ENCODE data around the gene REXO1.

The REXO1 gene

GRCh38 chr19:1851654-1852580 is 3.6 kb upstream of the REXO1 start:
- Histone ChIP-seq H3K27ac (no peak overlapping the region), H3K4me1 (peaks cover 6% of the 10 kb centered on the region), H3K4me2 (ENCODE audit: low read length) (no peak overlapping the region), H3K9me3 (ENCODE audit: control insufficient read depth, low read length) (no peaks in the 10 kb centered on the region), H3K27me3 (ENCODE audit: control insufficient read depth, insufficient read depth, low read length) (no peaks in the 10 kb centered on the region), H3K79me2 (peaks cover 18% of the 10 kb centered on the region), H3K36me3 (ENCODE audit: control insufficient read depth, insufficient read depth, low read length) (no peaks in the 10 kb centered on the region), H3K9ac (no peak overlapping the region), H2AFZ (no peak overlapping the region), H3K4me3 (ENCODE audit: low read depth, low read length) (no peak overlapping the region)
- TF ChIP-seq CTCF (IDR thresholded peaks at IDR 0.05), result no peak

DNA sequence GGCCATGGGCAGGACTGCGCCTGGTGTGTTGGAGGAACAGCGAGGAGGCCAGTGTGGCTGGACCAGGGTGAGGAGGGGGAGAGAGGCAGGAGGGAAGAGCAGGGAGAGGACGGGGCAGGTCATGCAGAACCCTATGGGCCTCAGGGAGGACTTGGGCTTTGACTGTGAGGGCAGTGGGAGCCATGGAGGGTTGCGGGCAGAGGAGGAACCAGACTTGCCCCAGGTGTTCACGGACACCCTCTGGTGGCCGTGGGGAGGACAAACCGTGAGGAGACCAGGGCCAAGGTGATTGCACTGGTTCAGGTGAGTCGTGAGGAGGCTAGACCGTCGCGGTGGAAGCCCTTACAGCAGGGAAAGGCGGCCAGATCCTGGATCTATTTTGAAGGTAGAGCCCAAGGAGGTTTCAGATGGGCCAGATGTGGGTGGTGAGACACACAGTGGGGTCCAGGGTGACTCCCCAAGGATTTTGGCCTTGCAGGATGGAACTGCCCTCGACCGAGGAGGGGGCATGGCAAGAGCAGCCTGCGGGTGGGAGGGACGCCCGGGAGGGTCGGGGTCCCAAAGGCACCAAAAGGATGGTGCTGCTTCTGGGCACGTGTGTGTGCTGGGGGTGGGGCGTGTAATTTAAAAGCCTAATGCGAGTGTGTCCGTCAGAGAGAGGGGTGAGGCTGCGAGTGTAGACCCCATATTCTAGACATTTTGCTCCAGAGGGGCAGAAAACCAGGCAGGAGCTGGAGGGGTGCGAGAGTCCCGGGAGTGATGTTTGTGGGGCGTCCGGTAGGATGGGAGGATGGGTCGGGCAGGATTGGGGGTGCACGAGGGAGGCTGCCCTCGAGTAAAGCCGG is 2.7 kb upstream of the REXO1 start:
- Histone ChIP-seq H3K9ac (no peak overlapping the region), H3K36me3 (ENCODE audit: control insufficient read depth, insufficient read depth, low read length) (no peaks in the 10 kb centered on the region), H3K4me1 (peaks cover 15% of the 10 kb centered on the region), H3K27ac (no peak overlapping the region), H3K4me3 (ENCODE audit: low read depth, low read length) (no peak overlapping the region), H3K79me2 (peaks cover 22% of the 10 kb centered on the region), H2AFZ (no peak overlapping the region), H3K4me2 (ENCODE audit: low read length) (no peak overlapping the region), H3K27me3 (ENCODE audit: control insufficient read depth, insufficient read depth, low read length) (no peaks in the 10 kb centered on the region), H3K9me3 (ENCODE audit: control insufficient read depth, low read length) (no peaks in the 10 kb centered on the region)
- no peak for TF ChIP-seq CTCF (IDR thresholded peaks at IDR 0.05)

- Histone ChIP-seq H3K4me3 (ENCODE audit: low read depth, low read length) (no peak overlapping the region), H3K9ac (no peak overlapping the region), H3K27me3 (ENCODE audit: control insufficient read depth, insufficient read depth, low read length) (no peaks in the 10 kb centered on the region), H3K4me2 (ENCODE audit: low read length) (no peak overlapping the region), H3K27ac (no peak overlapping the region), H3K4me1 (peaks cover 16% of the 10 kb centered on the region), H2AFZ (no peak overlapping the region), H3K79me2 (peaks cover 31% of the 10 kb centered on the region), H3K9me3 (ENCODE audit: control insufficient read depth, low read length) (no peaks in the 10 kb centered on the region), H3K36me3 (ENCODE audit: control insufficient read depth, insufficient read depth, low read length) (no peaks in the 10 kb centered on the region)
- TF ChIP-seq CTCF (IDR thresholded peaks at IDR 0.05), result no peak
These were observed 1.7 kb upstream of the REXO1 start for GRCh38 chr19:1849886-1850398.

DNA sequence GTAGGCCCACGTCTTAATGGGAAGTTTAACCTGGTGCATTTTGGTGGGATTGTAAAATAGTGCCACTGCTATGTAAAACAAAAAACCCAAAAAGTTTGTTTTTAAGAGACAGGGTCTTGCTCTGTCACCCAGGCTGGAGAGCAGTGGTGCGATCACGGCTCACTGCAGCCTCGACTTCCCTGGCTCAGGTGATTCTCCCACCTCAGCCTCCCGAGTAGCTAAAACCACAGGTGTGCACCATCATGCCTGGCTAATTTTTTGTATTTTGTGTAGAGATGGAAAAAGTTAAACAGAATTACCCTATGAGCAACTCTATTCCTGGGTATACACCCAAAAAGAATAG is 820 bp upstream of the REXO1 start:
- Histone ChIP-seq H2AFZ (no peak overlapping the region), H3K79me2 (peaks cover 39% of the 10 kb centered on the region), H3K4me3 (ENCODE audit: low read depth, low read length) (peak overlapping the region; percentile 89), H3K27me3 (ENCODE audit: control insufficient read depth, insufficient read depth, low read length) (no peaks in the 10 kb centered on the region), H3K9me3 (ENCODE audit: control insufficient read depth, low read length) (no peaks in the 10 kb centered on the region), H3K36me3 (ENCODE audit: control insufficient read depth, insufficient read depth, low read length) (no peaks in the 10 kb centered on the region), H3K4me2 (ENCODE audit: low read length) (peak overlapping the region; percentile 29), H3K9ac (no peak overlapping the region), H3K4me1 (peaks cover 16% of the 10 kb centered on the region), H3K27ac (peak overlapping the region; percentile 100)
- no peak for TF ChIP-seq CTCF (IDR thresholded peaks at IDR 0.05)
